K562 (cell line): Measurements from ENCODE around the gene MAST4. TPM values are rescaled to one million over a fixed set of nuclear protein-coding genes. Genes with fewer than 3 reads are reported as not detected.

Experiments
- ATAC-seq: fragments of 200-7000 bp; cut with Tn5 transposase; 3 replicates; pipeline ENCODE4 v1.9.1; 2020; ENCODE audit warnings: moderate library complexity
- BruUV-seq: library from RNA; stranded (reverse); fragments of 400-500 nt; replicated peaks from 2 replicates; lab custom pipeline; 2021; lab: Mats Ljungman, UMichigan
- CTCF ChIA-PET: fragments of 300-600 bp; formaldehyde crosslinking; extraction: SDS; loops from one replicate; lab custom pipeline; 2021; ENCODE audit warnings: low intra/inter-chr PET ratio; lab: Yijun Ruan, JAX
- POLR2A ChIA-PET: fragments of 300-600, 350-650 bp; sonication (Branson Sonifier 250); formaldehyde crosslinking; extraction: SDS; loops from one replicate; lab custom pipeline; 2021; ENCODE audit warnings: antibody characterized with exemption, inconsistent platforms; lab: Yijun Ruan, JAX
- DNase-seq, 4 experiments: peaks; one replicate each; pipeline versions ENCODE4 v3.0.0 to v3.0.0-alpha.2; 2011 to 2018; ENCODE audit warnings: low spot score in 3 of 4, mixed read lengths in 3 of 4; ENCODE audit errors: extremely low read depth in 1 of 4
- FAIRE-seq: peaks from 2 replicates; lab custom pipeline; 2011; peaks lifted over from hg19 to GRCh38; lab: Jason Lieb, UNC
- H2AFZ ChIP-seq: 2 replicates; pipeline ENCODE4 v1.6.0; 2011; ENCODE audit warnings: low read depth, low read length, control low read depth, inconsistent platforms
- H3K27ac ChIP-seq: fragments of 200-600 bp; 3 replicates; pipeline ENCODE4 v1.8.0; 2011; ENCODE audit warnings: low read depth, mild to moderate bottlenecking, control low read depth, inconsistent platforms, low read length, moderate library complexity, mixed read lengths; ENCODE audit errors: extremely low read depth
- H3K27me3 ChIP-seq, 2 experiments: fragments of 300-600 bp in 1 of 2; 2 replicates in 1 of 2; 3 replicates in 1 of 2; pipeline versions ENCODE4 v1.6.0 to v1.8.0; 2011; ENCODE audit warnings: inconsistent platforms in 2 of 2, low read length in 2 of 2, mild to moderate bottlenecking in 1 of 2, mixed read lengths in 1 of 2, moderate library complexity in 1 of 2; ENCODE audit not compliant: control insufficient read depth in 2 of 2, insufficient read depth in 2 of 2
- H3K36me3 ChIP-seq: fragments of 300-600 bp; 3 replicates; pipeline ENCODE4 v1.8.0; 2011; ENCODE audit warnings: mild to moderate bottlenecking, low read length, inconsistent platforms; ENCODE audit not compliant: control insufficient read depth, insufficient read depth
- H3K4me1 ChIP-seq, 2 experiments: fragments of 200-600 bp in 1 of 2; replicated peaks in 1 of 2; 2 replicates in 1 of 2; 3 replicates in 1 of 2; pipeline versions ENCODE4 v1.5.1 to v1.8.0; 2011; ENCODE audit warnings: inconsistent platforms in 2 of 2, low read length in 2 of 2, mild to moderate bottlenecking in 1 of 2, mixed read lengths in 1 of 2, moderate library complexity in 1 of 2; ENCODE audit not compliant: control insufficient read depth in 2 of 2, insufficient read depth in 2 of 2
- H3K4me2 ChIP-seq: 2 replicates; pipeline ENCODE4 v1.6.1; 2011; ENCODE audit warnings: low read length, control low read depth, inconsistent platforms, mixed read lengths; ENCODE audit not compliant: insufficient read depth
- H3K4me3 ChIP-seq: fragments of 200-600 bp; sonication (generic), shearing (Covaris generic); 2 replicates; pipeline ENCODE4 v1.5.1; 2016; ENCODE audit warnings: control low read depth, inconsistent platforms
- H3K79me2 ChIP-seq: fragments of 200-600 bp; 3 replicates; pipeline ENCODE4 v1.8.0; 2011; ENCODE audit warnings: low read length, inconsistent platforms; ENCODE audit not compliant: control insufficient read depth, insufficient read depth
- H3K9ac ChIP-seq, 2 experiments: 2 replicates each; pipeline versions ENCODE4 v1.6.0 to v1.6.1; 2011; ENCODE audit warnings: low read depth in 2 of 2, low read length in 2 of 2, control low read depth in 1 of 2, inconsistent platforms in 1 of 2, mild to moderate bottlenecking in 1 of 2, mixed read lengths in 1 of 2; ENCODE audit not compliant: insufficient read depth in 1 of 2
- H3K9me1 ChIP-seq: one replicate; pipeline ENCODE4 v1.6.0; 2011; ENCODE audit warnings: inconsistent platforms, mild to moderate bottlenecking, low read length, moderate library complexity; ENCODE audit not compliant: control insufficient read depth, insufficient read depth
- H3K9me3 ChIP-seq: replicated peaks from 2 replicates; pipeline ENCODE4 v1.5.1; 2011; ENCODE audit warnings: low read depth, low read length, inconsistent platforms; ENCODE audit not compliant: control insufficient read depth, insufficient read depth
- H4K20me1 ChIP-seq: replicated peaks from 2 replicates; pipeline ENCODE4 v1.6.1; 2011; ENCODE audit warnings: low read length, inconsistent platforms, mixed read lengths; ENCODE audit not compliant: control insufficient read depth, insufficient read depth
- CREB1 ChIP-seq, 2 experiments: sonication (generic) in 1 of 2; formaldehyde crosslinking in 1 of 2; IDR thresholded peaks; 2 replicates each; pipeline versions ENCODE4 v1.6.1 to v1.8.0; 2012 to 2022; ENCODE audit warnings: inconsistent platforms in 1 of 2, mild to moderate bottlenecking in 1 of 2, missing genetic modification reagents in 1 of 2, moderate library complexity in 1 of 2
- DIDO1 ChIP-seq: fragments of 450-650 bp; IDR thresholded peaks from 2 replicates; pipeline ENCODE4 v1.6.1; 2016; ENCODE audit warnings: low read depth, missing biosample characterization, missing genetic modification characterization
- ELF2 ChIP-seq: fragments of 250-450 bp; sonication (Bioruptor Pico); IDR thresholded peaks from 2 replicates; pipeline ENCODE4 v1.5.0; 2021; ENCODE audit warnings: mild to moderate bottlenecking
- STAT5A ChIP-seq: IDR thresholded peaks from 2 replicates; pipeline ENCODE4 v1.6.1; 2012; ENCODE audit warnings: low read length, inconsistent platforms, borderline replicate concordance
- TAL1 ChIP-seq: fragments of 450-650 bp; IDR thresholded peaks from 2 replicates; pipeline ENCODE4 v1.6.1; 2016; ENCODE audit warnings: mild to moderate bottlenecking
- WGBS: fragments of 100-300 bp; shearing (Covaris generic); methylation state at CpG from one replicate; pipeline ENCODE4 v1.1.6; 2016; ENCODE audit warnings: low coverage, mixed read lengths; ENCODE audit not compliant: insufficient coverage; ENCODE audit errors: missing lambda C conversion rate; 5-methylcytosine and 5-hydroxymethylcytosine counted together
- in situ Hi-C: fragments of 300-500 bp; cut with MboI; formaldehyde crosslinking; loops from 4 replicates; pipeline ENCODE4 v1.15.0; 2018; ENCODE audit warnings: inconsistent platforms, mixed read lengths
- intact Hi-C: fragments of 100-400 bp; cut with micrococcal nuclease; formaldehyde crosslinking; loops from 2 replicates; pipeline ENCODE4 v1.14.2; 2022
- polyA plus RNA-seq, 8 experiments: library from polyadenylated mRNA; depleted of rRNA in 4 of 8; stranded (reverse) in 5 of 8; unstranded in 3 of 8; fragments of >200 nt; fragmentation: Nextera tagmentation in 2 of 8; fragmentation: Illumina TruSeq in 1 of 8; extraction: Ambion mirVana in 2 of 8; extraction: Trizol in 1 of 8; gene quantifications; 2 replicates each; pipeline versions ENCODE4 v1.2.1 to v1.2.3, GENCODE V29; 2011 to 2014; ENCODE audit warnings: inconsistent platforms in 1 of 8, missing spikeins in 1 of 8
- total RNA-seq, 7 experiments: library from RNA; depleted of rRNA in 6 of 7; stranded (reverse); fragments of >200 nt in 6 of 7; fragmentation: Illumina TruSeq in 2 of 7; extraction: Trizol in 2 of 7; gene quantifications; 2 replicates each; pipeline versions ENCODE4 v1.2.1 to v1.2.3, GENCODE V29; 2011 to 2021; ENCODE audit warnings: low replicate concordance in 1 of 7
- TF ChIP-seq, protein P1 (sequence below): fragments of 450-650 bp; IDR thresholded peaks from 2 replicates; pipeline ENCODE4 v1.6.1; 2016; ENCODE audit warnings: borderline replicate concordance
- TF ChIP-seq, protein P2 (sequence below): fragments of 250-450 bp; sonication (Bioruptor Pico); IDR thresholded peaks from 2 replicates; pipeline ENCODE4 v1.4.0; 2020; ENCODE audit warnings: mild to moderate bottlenecking, moderate library complexity, borderline replicate concordance
- TF ChIP-seq, protein P3 (sequence below): IDR thresholded peaks from 2 replicates; pipeline ENCODE4 v1.6.1; 2014; ENCODE audit warnings: antibody characterized with exemption
- TF ChIP-seq, protein P4 (sequence below): fragments of 450-650 bp; IDR thresholded peaks from 2 replicates; pipeline ENCODE4 v1.6.1; 2017; ENCODE audit warnings: mild to moderate bottlenecking, moderate library complexity

MAST4 gene
- total and polyA plus RNA-seq, 9 of the 15 experiments (the other 6 are each of a cell fraction or from before 2014, with no cell fraction given): 0.88 to 10.1 (median 5.2) TPM

DNA sequence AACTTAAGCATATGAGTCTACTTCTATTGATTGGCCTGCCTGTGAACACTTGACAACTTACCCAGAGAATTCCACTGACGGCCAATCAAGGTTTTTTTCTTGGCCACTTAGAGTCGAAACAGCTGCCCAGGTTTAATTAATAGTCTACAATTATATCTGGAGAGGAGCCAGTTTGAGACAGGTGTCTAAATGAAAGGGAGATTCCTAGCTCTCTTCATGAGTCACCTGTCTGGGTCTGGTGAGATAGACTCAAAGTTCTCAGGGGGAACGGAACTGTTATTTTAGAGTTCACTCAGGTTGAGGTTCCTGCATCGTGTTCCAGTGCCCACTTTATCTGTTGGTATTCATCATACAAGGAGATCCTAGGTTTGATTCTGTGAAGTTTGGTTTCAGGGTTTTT, 489.4 kb downstream of the MAST4 start (continued):
- TF ChIP-seq, protein P1, sequence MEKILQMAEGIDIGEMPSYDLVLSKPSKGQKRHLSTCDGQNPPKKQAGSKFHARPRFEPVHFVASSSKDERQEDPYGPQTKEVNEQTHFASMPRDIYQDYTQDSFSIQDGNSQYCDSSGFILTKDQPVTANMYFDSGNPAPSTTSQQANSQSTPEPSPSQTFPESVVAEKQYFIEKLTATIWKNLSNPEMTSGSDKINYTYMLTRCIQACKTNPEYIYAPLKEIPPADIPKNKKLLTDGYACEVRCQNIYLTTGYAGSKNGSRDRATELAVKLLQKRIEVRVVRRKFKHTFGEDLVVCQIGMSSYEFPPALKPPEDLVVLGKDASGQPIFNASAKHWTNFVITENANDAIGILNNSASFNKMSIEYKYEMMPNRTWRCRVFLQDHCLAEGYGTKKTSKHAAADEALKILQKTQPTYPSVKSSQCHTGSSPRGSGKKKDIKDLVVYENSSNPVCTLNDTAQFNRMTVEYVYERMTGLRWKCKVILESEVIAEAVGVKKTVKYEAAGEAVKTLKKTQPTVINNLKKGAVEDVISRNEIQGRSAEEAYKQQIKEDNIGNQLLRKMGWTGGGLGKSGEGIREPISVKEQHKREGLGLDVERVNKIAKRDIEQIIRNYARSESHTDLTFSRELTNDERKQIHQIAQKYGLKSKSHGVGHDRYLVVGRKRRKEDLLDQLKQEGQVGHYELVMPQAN: no peak
- TF ChIP-seq, protein P2, sequence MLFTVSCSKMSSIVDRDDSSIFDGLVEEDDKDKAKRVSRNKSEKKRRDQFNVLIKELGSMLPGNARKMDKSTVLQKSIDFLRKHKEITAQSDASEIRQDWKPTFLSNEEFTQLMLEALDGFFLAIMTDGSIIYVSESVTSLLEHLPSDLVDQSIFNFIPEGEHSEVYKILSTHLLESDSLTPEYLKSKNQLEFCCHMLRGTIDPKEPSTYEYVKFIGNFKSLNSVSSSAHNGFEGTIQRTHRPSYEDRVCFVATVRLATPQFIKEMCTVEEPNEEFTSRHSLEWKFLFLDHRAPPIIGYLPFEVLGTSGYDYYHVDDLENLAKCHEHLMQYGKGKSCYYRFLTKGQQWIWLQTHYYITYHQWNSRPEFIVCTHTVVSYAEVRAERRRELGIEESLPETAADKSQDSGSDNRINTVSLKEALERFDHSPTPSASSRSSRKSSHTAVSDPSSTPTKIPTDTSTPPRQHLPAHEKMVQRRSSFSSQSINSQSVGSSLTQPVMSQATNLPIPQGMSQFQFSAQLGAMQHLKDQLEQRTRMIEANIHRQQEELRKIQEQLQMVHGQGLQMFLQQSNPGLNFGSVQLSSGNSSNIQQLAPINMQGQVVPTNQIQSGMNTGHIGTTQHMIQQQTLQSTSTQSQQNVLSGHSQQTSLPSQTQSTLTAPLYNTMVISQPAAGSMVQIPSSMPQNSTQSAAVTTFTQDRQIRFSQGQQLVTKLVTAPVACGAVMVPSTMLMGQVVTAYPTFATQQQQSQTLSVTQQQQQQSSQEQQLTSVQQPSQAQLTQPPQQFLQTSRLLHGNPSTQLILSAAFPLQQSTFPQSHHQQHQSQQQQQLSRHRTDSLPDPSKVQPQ (CRISPR knock-in tag): no peak
- TF ChIP-seq DIDO1 (tag): no peak
- TF ChIP-seq, all 486 proteins: peak for 0

DNA sequence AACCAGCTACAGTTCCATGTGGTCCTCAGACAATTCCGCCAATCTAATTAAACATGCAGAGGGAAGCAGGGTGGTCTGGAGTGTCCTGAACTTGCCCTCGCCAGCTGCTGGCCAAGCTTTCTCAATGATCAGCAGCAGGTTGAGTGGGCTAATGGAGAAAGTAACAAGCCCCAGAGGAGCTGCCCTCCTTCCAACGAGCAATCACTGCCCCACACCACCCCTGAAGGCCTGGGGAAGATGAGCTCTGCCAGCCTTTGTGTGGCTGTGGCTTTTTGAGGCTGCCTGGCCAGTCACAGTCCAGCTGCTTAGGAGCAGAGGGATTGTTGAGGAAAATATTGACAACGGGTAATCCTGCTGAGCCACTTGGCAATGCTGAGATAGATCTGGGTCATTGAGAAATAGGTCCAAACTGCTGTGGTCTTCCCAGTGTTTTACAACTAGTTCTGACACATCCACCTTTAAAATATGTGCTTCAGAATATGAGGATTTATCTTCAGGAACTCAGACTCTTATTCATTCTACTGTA, 493.1 kb downstream of the MAST4 start:
- CTCF ChIA-PET: no interaction called here
- WGBS: 54% methylated on average over 4 of the region's 4 CpGs
- no peak for ATAC-seq
- no TSS peak for BruUV-seq
- Histone ChIP-seq H3K4me1 (no peaks in the 10 kb centered on the region), H3K27ac (no peak overlapping the region), H3K4me3 (no peak overlapping the region), H3K4me2 (no peak overlapping the region), H2AFZ (no peak overlapping the region), H3K27me3 (no peaks in the 10 kb centered on the region), H3K36me3 (peaks cover 3% of the 10 kb centered on the region; the same call in 2 of the 3 replicates), H3K9me3 (no peaks in the 10 kb centered on the region), H3K9me1 (no peaks in the 10 kb centered on the region), H4K20me1 (no peaks in the 10 kb centered on the region), H3K9ac (no peak overlapping the region), H3K79me2 (no peaks in the 10 kb centered on the region)
- POLR2A ChIA-PET: no interaction called here
- in situ Hi-C loops: no loop called here
- TF ChIP-seq, protein P3, sequence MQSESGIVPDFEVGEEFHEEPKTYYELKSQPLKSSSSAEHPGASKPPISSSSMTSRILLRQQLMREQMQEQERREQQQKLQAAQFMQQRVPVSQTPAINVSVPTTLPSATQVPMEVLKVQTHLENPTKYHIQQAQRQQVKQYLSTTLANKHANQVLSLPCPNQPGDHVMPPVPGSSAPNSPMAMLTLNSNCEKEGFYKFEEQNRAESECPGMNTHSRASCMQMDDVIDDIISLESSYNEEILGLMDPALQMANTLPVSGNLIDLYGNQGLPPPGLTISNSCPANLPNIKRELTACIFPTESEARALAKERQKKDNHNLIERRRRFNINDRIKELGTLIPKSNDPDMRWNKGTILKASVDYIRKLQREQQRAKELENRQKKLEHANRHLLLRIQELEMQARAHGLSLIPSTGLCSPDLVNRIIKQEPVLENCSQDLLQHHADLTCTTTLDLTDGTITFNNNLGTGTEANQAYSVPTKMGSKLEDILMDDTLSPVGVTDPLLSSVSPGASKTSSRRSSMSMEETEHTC: no peak
- TF ChIP-seq, protein P4, sequence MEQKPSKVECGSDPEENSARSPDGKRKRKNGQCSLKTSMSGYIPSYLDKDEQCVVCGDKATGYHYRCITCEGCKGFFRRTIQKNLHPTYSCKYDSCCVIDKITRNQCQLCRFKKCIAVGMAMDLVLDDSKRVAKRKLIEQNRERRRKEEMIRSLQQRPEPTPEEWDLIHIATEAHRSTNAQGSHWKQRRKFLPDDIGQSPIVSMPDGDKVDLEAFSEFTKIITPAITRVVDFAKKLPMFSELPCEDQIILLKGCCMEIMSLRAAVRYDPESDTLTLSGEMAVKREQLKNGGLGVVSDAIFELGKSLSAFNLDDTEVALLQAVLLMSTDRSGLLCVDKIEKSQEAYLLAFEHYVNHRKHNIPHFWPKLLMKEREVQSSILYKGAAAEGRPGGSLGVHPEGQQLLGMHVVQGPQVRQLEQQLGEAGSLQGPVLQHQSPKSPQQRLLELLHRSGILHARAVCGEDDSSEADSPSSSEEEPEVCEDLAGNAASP: no peak
- TF ChIP-seq ELF2 (CRISPR knock-in tag) (no peak), TAL1 (no peak), CREB1 (IDR thresholded peaks at IDR 0.05) (no peak), CREB1 (CRISPR knock-in tag; IDR thresholded peaks at IDR 0.05) (no peak), STAT5A (no peak)
- intact Hi-C loops: no loop called here
- no peak for FAIRE-seq
- DNase-seq: no peak
